ENCODE results near the gene CFAP74. TPM values are rescaled to one million over a fixed set of nuclear protein-coding genes. Genes with fewer than 3 reads are reported as not detected.
"Not testable (repeated sequence)": the region's sequence is repeated elsewhere in the genome, so short reads cannot be mapped to it uniquely, and the experiment has no call there.

CFAP74 gene
- total RNA-seq, 4 donors from 2014 or later, result 0.13 TPM; not detected in 3

DNA sequence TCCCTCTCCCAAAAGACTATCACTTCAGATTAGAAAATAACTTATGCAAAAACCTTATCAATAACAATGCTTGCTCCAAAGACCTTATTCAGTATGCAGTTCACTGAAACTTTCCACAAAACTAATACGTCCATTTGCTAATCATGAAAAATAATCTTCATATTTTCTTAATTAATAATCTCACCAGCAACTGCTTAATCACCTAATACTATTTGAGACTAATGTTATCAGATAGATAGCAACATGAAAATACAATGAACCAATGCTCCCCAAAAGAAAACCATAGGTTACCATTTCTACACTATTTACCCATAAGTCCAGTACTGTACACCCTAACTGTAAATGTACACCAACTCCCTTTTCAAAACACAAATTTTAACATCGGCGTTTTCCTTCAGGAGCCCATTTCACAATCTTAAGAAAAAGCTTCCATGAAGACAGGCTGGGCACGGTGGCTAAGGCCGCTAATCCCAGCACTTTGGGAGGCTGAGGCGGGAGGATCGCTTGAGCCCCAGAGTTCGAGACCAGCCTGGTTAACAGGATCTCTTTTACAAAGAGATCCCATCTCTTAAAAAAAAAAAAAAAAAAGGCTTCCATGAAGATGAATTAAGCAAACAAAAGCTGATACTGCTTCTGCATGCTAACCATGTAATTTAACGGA, 114.4 kb downstream of the CFAP74 start:
- TF ChIP-seq POLR2A (IDR thresholded peaks at IDR 0.05), result no peak
- TF ChIP-seq, protein P1, sequence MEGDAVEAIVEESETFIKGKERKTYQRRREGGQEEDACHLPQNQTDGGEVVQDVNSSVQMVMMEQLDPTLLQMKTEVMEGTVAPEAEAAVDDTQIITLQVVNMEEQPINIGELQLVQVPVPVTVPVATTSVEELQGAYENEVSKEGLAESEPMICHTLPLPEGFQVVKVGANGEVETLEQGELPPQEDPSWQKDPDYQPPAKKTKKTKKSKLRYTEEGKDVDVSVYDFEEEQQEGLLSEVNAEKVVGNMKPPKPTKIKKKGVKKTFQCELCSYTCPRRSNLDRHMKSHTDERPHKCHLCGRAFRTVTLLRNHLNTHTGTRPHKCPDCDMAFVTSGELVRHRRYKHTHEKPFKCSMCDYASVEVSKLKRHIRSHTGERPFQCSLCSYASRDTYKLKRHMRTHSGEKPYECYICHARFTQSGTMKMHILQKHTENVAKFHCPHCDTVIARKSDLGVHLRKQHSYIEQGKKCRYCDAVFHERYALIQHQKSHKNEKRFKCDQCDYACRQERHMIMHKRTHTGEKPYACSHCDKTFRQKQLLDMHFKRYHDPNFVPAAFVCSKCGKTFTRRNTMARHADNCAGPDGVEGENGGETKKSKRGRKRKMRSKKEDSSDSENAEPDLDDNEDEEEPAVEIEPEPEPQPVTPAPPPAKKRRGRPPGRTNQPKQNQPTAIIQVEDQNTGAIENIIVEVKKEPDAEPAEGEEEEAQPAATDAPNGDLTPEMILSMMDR (IDR thresholded peaks at IDR 0.05), result no peak
- Histone ChIP-seq H3K4me3 (replicated peaks in 1 of 3) (peak overlapping the region; percentile 75 to 86 (median 79)), H3K4me1 (peaks cover 41 to 54% of the 10 kb centered on the region in 2 donors), H3K27me3 (no peaks in the 10 kb centered on the region), H3K27ac (peak overlapping the region in 1 of 3 donors; percentile 82), H3K36me3 (no peaks in the 10 kb centered on the region), H3K9me3 (no peaks in the 10 kb centered on the region)
- intact Hi-C loops (cut with DNase I), result loop anchor here (10.0 kb wide), 1 partner anchor 54 kb away; no protein-coding TSS in a partner anchor
- WGBS, 2 donors, result 24 to 25% methylated on average over 9 of the region's 9 CpGs
- no peak for DNase-seq

GRCh38 chr1:1883890-1884289, 119.7 kb downstream of the CFAP74 start:
- intact Hi-C loops (cut with DNase I), result loop anchor here (10.0 kb wide), 1 partner anchor 49 kb away; no protein-coding TSS in a partner anchor
- 73 to 76% methylated on average over 11 of the region's 11 CpGs for WGBS, 2 donors

DNA sequence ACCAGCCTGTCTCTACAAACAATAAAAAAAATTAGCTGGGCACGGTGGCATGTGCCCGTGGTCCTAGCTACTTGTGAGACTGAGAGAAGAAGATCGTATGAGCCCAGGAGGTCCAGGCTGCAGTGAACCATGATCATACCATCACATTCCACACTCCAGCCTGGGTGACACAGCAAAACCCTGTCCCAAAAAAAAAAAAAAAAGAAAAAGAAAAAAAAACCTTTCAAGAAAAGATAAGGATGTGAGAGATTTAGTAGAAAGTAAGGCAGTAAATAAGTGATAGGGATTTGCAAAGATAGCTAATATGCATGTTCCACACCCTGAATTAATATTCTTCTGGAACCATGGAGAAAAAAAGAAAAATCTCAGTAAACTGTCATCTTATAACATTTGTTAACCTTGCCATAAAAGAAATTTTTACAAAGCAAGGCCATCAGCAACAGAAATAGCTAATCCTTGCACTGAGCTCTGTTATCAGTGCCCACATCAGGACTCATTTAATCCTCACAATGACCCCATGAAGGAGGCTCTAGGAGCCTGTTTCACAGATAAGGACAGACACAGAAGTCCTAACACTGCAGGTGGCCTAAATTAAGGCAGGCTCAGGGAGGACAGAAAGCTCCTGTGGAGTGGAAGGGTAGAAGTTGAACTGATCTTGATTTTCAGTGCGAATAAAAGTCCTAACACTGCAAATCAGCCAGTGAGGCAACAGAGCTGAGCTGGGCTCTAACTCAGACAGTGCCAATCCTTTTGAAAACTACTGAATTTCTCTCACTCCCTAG, 120.3 kb downstream of the CFAP74 start:
- H3K4me1 ChIP-seq, result peaks cover 50 to 64% of the 10 kb centered on the region in 2 donors
- intact Hi-C loops (cut with DNase I), result loop anchor here (10.0 kb wide), 1 partner anchor 48 kb away; no protein-coding TSS in a partner anchor
- no peaks in the 10 kb centered on the region for H3K36me3 ChIP-seq
- no peak overlapping the region for H3K4me3 ChIP-seq (replicated peaks in 1 of 3)
- H3K27ac ChIP-seq, result peak overlapping the region; percentile 43 to 59 (median 58)
- peak; percentile 50 to 62 for DNase-seq
- 25% methylated on average over 4 of the region's 4 CpGs for WGBS, 2 donors
- no peak for TF ChIP-seq POLR2A (IDR thresholded peaks at IDR 0.05)
- TF ChIP-seq, protein P1 (IDR thresholded peaks at IDR 0.05), result no peak
- H3K27me3 ChIP-seq, result no peaks in the 10 kb centered on the region
- H3K9me3 ChIP-seq, result no peaks in the 10 kb centered on the region

More at GRCh38 chr1:1883890-1884289, 119.7 kb downstream of the CFAP74 start:
- peaks cover 55 to 70% of the 10 kb centered on the region in 2 donors for H3K4me1 ChIP-seq
- H3K9me3 ChIP-seq; DNase-seq; H3K27me3 ChIP-seq; H3K4me3 ChIP-seq (replicated peaks in 1 of 3); H3K36me3 ChIP-seq: not testable (repeated sequence)
- peak overlapping the region in 2 of 3 donors; percentile 43 to 59 for H3K27ac ChIP-seq

DNA sequence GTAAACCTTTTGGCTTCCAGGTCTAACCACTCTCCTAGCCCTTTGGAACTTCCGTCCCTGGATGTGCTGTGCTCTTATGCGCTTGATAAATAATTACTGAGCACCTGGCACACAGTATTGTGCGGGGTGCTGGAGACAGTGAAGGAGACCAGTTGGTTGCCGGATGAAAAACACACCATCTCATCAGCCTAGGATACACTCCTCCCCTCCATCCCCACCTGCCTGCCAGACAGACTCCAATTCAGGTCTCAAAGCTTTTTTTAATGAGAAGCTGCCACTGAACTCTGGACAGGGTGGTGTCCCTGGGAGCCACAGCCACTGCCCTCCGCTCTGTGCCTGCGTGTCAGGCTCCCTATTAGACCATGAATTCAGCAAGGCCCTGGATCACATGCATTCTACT, 121.9 kb downstream of the CFAP74 start:
- Histone ChIP-seq H3K9me3 (no peaks in the 10 kb centered on the region), H3K36me3 (no peaks in the 10 kb centered on the region), H3K27me3 (no peaks in the 10 kb centered on the region), H3K4me3 (replicated peaks in 1 of 3) (no peak overlapping the region), H3K4me1 (peaks cover 52 to 55% of the 10 kb centered on the region in 2 donors), H3K27ac (no peak overlapping the region)
- no peak for TF ChIP-seq POLR2A (IDR thresholded peaks at IDR 0.05)
- TF ChIP-seq, protein P1 (IDR thresholded peaks at IDR 0.05), result no peak
- DNase-seq, result no peak
- WGBS, 2 donors, result 86 to 89% methylated on average over 5 to 6 of the region's 6 CpGs
- intact Hi-C loops (cut with DNase I), result loop anchor here (10.0 kb wide), 1 partner anchor 47 kb away; no protein-coding TSS in a partner anchor

DNA sequence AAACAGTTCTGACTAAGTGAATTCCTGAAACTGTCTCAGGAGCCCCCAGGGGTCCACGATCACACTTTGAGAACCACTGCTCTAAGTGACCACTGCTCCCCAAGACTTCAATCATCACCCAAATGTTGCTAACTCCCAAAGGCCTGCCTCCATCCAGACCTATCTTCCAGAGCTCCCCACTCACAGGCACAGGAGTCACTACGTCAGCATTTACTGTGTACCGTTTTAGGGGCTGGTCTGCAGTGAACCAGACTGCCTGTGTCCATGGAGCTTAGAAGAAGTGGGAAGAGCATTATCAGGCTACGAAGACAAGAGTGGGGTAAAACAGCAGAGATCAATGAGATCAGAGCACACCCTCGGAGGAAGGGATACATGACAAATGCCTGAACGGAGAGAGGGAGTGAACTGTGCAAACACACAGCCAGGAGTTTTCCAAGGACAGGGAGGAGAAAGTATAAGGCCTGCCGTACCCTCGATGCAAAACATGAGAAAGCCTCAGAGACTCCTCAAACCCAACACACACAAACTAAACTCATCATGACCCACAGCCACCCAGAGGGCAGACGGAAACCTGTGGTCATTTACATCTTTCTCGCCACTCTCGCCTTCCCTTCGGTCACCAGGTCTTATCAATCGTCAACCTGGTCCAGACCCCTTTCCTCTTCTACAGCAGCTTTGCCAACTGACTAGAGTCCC, 122.8 kb downstream of the CFAP74 start:
- intact Hi-C loops (cut with DNase I), result loop anchor here (10.0 kb wide), 1 partner anchor 46 kb away; no protein-coding TSS in a partner anchor
- Histone ChIP-seq H3K27ac (no peak overlapping the region), H3K4me1 (peaks cover 53 to 55% of the 10 kb centered on the region in 2 donors), H3K9me3 (no peaks in the 10 kb centered on the region), H3K36me3 (no peaks in the 10 kb centered on the region), H3K27me3 (no peaks in the 10 kb centered on the region), H3K4me3 (replicated peaks in 1 of 3) (no peak overlapping the region)
- 60 to 64% methylated on average over 13 of the region's 13 CpGs for WGBS, 2 donors
- DNase-seq, result no peak
- no peak for TF ChIP-seq POLR2A (IDR thresholded peaks at IDR 0.05)
- TF ChIP-seq, protein P1 (IDR thresholded peaks at IDR 0.05), result no peak

Data from thyroid gland (tissue), 4 donors.